NCI-H2227 treated with DMSO at 0.1 percent for 48 hours (cell line): Measurements from ENCODE around the gene SPEN.
A peak's percentile ranks its signal among the peaks of the same experiment; 100 is the strongest.

Experiments
- DNase-seq: peaks from one replicate; lab custom pipeline; 2025; lab: John Stamatoyannopoulos, UW

Gene SPEN

DNA sequence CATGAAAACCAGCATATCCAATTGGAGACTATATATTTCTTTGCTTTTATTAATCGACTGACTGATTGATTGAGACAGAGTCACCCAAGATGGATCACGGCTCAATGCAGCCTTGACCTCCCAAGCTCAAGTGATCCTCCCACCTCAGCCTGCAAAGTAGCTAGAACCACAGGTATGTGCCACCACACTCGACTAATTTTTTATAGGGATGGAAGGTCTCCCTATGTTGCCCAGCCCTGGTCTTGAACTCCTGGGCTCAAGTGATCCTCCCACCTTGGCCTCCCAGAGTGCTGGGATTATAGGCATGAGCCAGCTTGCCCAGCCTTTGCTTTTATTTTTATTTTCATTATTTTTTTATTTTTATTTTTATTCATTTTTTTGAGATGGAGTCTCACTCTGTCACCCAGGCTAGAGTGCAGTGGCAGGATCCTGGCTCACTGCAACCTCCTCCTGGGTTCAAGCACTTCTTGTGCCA, 5.4 kb downstream of the SPEN start:
- DNase-seq = no peak

DNA sequence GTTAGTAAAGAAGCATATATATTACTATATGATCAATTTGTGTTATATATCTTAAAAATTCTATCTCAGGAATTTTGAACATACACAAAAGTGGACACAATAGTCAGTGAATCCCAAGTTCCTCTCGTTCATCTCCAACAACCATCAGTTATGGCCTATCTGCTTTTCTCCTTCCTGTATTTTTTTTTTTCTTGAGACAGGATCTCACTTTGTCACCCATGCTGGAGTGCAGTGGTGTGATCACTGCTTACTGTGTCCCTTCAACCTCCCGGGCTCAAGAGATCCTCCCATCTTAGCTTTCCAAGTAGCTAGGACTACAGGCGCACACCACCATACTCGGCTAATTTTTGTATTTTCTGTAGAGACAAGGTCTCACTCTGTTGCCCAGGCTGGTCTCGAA, 9.4 kb downstream of the SPEN start:
- no peak for DNase-seq

DNA sequence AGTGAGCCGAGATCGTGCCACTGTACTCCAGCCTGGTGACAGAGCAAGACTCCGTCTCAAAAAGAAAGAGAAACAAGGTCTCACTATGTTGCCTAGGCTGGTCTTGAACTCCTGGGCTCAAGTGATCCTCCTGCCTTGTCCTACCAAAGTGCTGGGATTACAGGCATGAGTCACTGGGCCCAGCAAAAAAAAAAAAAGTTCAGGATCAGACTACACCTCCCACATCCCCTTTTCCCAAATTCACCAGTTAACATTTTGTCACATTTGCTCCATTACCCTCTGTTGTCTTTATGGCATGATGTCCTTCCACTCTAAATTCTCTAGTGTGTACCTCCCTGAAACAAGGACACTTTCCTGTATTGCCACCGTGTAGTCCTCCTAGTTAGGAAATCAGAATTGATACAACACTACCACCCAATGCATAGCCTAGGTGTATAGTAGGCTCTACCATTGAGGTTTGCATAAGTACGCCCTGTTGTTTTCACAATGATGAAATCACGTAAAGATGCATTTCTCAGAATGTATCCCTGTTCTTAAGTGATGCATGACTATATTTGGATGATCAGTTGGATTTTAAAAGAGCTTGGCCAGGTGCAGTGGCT, 10.7 kb downstream of the SPEN start:
- no peak for DNase-seq

DNA sequence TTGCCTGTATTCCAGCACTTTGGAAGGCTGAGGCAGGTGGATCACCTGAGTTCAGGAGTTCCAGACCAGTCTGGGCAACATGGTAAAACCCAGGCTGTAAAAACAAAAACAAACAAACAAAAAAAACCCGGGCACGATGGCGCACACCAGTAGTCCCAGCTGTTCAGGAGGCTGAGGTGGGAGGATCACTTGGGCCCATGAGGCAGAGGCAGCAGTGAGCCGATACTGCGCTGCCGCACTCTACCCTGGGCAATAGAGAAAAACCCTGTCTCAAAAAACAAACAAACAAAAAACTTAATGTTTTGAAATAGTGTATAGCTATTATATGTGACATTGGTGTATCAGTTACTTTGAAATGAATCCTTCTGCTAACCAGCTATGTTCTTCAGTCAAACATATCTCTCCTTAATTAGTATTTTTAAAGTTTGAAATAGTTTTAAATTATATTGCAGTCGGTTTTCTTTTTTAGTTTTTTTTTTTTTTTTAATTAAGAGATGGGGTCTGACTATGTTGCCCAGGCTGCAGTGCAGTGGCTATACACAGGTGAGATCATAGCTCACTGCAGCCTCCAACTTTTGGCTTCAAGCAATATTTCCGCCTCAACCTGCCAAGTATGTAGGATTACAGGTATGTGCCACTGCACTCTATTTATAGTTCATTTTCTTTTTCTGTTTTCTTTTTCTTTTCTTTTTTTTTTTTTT, 11.3 kb downstream of the SPEN start:
- DNase-seq = no peak

DNA sequence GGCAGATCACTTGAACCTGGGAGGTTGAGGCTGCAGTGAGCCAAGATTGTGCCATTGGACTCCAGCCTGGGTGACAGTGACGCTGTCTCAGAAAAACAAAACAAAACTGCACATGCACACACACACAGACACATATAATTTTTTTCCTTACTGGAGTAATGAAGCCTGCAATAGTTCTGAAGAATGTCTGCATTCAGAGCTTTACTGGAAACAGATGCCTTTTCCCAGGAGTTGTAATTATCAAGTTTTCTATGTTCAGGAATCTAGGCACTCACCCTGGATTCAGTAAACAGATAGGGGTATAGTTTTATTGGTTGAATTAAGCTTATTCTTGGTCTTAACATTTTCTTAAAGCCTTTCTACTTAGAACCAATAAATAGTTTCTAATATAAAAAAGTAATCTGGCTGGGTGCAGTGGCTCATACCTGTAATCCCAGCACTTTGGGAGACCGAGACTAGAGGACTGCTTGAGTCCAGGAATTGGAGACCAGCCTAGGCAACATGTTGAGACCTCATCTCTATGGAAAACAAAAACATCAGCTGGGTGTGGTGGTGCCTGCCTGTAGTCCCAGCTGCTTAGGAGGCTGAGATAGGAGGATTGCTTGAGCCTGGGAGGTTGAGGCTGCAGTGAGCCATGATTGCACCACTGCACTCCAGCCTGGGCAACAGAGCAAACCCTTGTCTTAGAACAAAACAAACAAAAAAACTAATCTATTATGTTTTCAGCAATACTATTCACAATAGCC, 15.8 kb downstream of the SPEN start:
- DNase-seq = no peak

DNA sequence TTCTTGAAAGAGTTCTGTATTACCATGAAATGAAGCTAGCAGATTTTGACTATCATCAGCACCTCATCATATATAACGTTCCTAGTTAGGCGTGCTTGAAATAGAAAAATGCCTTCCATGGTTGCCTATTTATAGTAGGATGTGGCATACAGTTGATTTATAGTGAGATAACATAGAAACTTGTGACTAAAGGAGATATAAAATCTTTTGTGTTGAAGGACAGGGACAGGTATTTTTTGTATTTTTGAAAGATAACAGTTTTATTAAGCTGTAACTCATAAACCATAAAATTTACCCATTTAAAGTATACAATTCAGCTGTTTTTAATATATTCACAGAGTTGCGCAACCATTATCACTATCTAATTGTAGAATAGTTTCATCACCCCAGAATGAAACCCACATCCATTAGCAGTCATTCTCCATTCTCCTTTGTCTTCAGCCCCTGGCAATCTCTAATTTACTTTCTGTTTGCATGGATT, 19.3 kb downstream of the SPEN start:
- DNase-seq = no peak

DNA sequence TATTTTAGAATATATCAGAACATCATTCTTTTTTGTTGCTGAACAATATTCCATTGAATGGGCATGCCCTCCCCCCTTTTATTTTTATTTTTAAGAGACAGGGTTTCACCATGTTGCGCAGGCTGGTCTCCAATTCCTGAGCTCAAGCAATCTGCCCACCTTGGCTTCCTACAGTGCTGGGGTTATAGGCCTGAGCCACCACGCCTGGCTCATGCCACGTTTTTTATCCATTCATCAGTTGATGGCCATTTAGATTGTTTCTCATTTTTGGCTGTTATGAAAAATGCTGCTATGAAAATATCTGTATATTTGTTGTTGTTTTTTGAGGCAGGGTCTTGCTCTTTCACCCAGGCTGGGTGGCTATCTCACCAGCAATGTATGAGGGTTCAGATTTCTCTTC, 19.8 kb downstream of the SPEN start:
- DNase-seq = no peak

DNA sequence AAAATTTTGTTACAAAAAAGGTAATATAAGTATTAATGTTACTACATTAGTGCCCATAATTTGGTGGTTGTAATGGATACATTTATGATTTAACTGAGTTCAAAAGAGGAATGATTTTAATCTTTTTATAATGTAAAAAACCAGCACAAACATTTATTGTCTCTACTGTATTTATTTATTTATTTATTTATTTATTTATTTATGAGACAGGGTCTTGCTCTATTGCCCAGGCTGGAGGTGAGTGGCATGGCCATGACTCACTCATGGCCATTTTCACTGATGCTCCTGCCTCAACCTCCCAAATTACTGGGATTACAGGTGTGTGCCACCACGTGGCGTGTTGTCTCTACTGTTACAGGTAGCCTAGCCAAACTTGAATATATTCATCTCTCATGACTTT, 21.9 kb downstream of the SPEN start:
- DNase-seq = no peak

DNA sequence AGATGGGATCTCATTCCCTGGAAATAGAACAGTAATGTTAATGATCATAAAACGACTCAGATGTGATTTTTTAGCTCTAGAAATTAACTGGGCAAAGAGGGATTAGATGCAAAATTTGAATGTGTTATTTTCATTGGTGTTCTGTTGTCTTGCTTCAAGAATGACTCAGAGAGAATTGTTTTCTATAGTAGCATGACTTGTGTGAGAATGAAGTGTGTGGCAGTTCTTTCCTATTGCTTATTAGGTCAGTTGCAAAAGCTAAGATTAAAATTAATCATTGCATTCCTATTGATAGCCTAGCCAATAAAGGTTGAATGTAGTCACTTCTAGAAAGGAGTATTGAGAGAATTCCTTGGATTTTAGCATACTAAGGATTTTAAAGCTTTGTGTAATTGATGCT, 22.9 kb downstream of the SPEN start:
- DNase-seq = no peak

DNA sequence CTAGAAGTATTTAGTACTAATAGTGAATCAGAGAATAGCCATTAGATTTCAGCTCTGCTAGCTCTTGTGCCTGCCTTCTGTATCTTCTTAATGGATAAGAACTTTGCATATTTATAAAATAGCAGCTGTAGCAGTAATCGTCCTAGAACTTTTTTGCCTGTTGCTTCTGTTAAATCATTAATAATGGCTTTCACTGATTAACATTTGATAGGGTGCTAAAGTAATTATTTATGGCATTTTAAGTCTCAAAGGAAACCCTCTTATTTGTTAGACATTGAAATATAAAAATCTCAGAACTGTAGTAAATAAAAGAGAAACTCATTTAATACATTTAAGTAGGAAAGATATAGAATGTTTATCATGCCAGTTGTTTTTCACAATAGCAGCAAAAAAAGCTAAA, 27.0 kb downstream of the SPEN start:
- DNase-seq = no peak

DNA sequence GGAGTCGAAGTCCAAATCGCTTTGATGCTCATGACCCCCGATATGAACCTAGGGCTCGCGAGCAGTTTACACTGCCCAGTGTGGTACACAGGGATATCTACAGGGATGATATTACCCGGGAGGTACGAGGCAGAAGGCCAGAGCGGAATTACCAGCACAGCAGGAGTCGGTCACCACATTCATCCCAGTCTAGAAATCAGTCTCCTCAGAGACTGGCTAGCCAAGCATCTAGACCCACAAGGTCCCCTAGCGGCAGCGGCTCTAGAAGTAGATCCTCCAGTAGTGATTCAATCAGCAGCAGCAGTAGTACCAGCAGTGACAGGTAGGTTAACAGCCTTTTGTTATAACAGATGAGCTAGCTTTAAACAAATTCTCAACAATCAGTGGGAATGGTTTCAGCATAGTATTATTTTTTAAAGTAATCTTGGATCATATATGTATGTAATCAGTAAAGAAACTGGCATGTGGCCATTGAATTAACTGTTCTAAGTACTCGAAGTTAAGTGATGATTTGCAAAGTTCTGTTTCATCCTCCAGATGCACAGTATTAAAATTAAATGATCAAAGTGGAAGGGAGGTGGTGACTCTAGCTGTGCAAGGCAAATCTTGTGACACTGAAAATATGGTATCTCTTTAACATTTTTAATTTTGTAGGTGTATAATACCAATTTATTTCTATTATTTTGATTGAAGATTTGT, 29.0 kb downstream of the SPEN start:
- DNase-seq = peak; percentile 50

DNA sequence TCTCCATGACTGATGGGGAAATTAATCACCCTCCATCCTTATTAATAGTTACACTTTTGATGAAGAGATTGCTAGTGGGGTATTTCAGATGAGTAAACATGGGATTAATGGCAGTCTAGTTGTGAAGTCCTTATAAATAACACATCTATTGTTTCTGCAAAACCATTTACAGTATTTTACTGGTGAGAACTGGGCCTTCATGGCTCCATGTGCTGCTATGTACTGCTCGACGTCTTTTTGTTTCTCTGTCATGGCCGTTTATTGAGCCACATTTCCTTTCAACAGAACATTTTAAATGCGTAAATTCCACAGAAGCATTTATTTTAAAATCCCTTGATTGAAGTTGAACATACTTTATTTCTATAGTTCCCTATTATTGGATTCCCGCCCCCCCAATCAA, 34.5 kb downstream of the SPEN start:
- no peak for DNase-seq

DNA sequence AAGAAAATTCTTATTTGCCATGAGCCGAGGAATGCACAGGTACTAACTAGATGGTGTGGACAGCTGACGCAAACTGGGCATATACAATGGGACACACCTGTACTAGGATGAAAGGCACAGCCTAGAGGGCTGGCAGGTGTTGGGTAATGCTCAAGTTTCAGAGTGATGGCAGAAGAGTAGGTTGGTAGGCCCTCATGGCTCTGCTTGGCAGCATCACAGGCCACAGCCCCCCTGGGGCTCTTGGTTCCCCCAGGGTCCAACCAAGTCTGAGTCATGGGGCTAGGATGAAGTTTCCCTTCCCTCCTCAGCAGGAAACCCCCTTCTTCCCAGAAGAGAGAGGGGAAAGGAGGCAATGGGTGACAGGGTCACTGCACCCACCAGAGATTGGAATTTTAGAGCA, 35.2 kb downstream of the SPEN start:
- DNase-seq = no peak

DNA sequence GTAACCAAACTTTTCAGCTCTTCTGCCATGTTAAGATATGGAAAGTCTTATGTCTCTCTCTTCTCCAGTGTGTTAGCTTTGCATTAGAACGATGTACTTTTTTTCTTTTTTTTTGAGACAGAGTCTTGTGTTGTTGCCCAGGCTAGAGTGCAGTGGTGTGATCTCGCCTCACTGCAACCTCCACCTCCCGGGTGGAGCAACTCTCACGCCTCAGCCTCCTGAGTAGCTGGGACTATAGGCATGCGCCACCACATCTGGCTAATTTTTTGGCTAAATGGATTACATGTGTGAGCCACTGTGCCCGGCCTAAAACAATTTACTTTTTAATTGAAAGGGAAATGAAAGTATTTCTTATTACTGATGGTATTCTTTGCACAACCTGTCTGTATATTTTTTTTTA, 35.8 kb downstream of the SPEN start:
- no peak for DNase-seq

DNA sequence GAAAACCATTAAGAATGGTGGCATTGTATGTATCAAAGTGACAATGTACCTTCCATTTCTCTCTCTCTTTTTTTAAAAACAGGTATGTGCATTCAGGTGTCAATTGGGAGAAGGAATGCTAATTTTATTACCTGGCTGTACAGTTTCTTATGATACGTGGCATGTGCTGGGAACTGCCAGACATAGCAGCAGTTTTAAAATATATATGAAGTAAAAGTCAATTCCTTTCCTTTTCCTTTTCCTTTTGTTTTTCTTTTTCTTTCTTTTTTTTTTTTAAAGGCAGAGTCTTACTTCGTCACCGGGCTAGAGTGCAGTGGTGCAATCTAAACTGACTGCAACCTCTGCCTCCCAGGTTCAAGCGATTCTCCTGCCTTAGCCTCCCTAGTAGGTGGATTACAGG, 37.0 kb downstream of the SPEN start:
- DNase-seq = no peak

DNA sequence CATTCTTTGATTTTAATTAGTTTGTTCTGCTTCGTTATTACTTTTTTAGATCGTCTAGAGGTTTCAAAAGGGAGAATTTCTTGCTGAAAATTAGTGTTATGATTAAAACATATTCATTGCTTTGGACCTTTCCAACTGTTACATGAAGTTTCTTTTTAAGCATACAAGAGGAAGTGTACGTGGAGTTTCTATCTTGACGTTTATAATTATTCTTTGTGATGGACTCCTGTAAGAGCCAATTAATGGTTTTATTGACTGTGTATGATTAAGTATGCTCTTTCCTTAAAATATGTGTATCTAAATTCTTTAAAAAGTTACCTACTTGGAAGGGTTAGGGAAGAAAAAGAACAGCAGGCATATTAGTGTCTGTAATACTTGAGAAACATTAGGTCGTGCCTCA, 37.8 kb downstream of the SPEN start:
- DNase-seq = no peak

DNA sequence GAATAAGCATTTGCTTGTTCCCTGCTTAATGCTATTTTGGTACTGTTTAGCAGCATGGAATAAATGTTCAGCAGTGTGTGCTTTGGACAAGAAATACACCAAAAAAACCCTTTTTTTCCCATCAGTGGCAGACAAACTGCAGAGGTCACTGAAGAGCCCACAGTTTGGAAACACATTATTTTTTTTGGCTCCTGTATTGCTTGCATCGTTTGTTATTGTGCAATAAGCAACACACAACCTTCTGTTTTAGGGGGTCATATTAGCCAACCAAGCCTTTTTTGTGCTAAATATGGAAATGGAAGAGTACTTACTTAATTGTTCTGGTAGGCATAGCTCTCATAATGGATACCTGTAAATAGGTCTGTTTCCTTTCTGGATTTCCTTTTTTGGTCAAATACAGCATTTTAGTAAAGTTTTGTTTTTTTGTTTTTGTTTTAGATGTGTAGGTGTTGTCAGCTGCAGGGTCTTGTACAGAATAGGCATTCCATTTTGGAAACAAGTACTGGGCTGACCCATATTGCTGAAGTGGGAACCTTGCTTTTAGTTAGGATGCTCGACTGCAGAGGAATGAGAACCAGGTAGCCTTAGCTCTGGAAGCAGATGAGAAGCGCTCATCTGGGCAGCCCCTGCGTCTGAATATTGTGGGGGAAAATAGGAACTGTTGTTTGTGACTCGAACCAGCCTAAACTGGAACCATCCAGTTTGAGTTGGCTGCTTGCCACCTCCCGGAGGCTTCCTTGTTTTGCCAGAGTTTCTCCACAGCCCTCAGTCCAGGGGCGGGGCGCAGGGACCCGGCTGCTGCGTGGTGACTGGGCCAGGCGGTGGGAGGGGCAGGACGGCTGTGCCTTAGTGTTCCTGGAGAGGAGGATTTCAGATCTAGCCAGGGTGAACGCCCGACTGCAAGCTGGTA, 38.4 kb downstream of the SPEN start:
- DNase-seq = peak; percentile 92

DNA sequence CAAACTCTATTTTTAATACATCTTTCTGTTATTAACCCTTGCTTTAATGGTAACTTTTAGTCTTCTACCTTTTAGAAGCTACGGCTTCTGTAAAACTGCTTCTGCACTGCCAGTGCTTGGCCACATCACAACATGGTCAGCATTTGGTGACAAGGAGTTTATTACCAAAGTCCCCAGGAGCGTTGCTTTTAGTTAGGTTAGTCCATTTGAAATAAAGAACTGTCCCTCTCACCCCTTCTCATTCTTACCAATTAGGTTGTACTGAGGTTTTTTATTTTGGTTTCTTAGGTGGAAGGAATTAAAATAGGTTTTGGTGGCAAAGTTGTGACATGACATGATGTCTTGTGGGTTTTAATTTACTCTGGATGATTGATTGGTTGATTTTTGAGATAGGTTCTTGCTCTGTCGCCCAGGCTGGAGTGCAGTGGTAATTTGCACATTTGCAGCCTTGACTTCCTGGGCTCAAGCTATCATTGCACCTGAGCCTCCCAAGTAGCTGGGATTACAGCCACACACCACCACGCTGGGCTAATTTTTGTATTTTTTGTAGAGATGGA, 39.2 kb downstream of the SPEN start:
- DNase-seq = no peak

DNA sequence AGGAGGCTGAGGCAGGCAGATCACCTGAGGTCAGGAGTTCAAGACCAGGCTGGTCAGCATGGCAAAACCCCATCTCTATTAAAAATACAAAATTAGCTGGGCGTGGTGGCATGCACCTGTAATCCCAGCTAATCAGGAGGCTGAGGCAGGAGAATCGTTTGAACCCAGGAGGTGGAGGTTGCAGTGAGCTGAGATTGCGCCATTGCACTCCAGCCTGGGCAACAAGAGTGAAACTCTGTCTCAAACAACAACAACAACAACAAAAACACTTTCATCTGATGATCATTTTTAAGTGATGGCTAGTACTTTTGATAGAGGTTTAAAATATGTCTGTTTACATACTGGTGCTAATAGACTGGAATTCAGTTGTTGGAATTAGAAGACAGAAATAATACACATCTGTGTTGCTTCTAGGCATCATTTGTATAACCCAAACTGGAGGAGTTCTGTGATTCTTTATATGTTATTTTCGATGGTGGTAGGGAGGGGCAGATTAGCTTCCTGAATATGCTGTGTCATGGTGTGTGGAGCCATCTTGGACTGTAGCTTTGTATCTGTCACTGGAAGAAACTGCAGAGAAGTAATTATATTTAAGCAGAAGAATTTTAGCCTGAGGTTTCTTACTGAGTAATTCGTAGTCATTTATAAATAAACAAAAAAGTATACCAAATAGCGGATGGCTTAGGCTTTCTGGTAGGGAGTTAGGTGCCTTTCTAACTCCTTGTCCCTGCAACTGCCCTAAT, 45.5 kb downstream of the SPEN start:
- DNase-seq = peak; percentile 17

DNA sequence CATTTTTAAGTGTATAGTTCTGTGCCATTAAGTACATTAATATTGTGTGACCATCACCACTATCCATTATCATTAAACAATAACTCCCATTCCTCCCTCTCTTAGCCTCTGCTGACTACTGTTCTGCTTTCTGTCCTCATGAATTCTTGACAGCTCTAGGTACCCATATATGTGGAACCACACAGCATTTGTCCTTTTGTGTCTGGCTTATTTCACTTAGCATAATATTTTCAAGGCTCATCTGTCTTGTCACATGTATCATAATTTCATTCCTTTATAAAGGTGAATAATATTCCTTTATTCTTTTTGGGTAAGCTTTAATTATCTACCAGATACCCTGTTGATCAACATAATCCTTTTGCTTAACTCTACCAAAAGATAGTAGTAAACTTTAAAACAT, 47.7 kb downstream of the SPEN start:
- DNase-seq = no peak
